Glutamatergic neuron (in vitro differentiated cells): ENCODE results near the gene SLIT3. TPM values are rescaled to one million over a fixed set of nuclear protein-coding genes. Genes with fewer than 3 reads are reported as not detected.

Source experiments
- DNase-seq: peaks from one replicate; pipeline ENCODE4 v3.0.0; 2022
- H3K27ac Mint-ChIP-seq: one replicate; pipeline ENCODE4 v1.8.0; 2020; ENCODE audit warnings: mild to moderate bottlenecking, mixed read lengths, inconsistent platforms; ENCODE audit not compliant: unreplicated experiment
- H3K27me3 Mint-ChIP-seq: one replicate; pipeline ENCODE4 v1.8.0; 2020; ENCODE audit warnings: mild to moderate bottlenecking, moderate library complexity, mixed read lengths, inconsistent platforms; ENCODE audit not compliant: unreplicated experiment
- H3K36me3 Mint-ChIP-seq: one replicate; pipeline ENCODE4 v1.8.0; 2020; ENCODE audit warnings: mild to moderate bottlenecking, mixed read lengths, inconsistent platforms; ENCODE audit not compliant: unreplicated experiment
- H3K4me1 Mint-ChIP-seq: one replicate; pipeline ENCODE4 v1.8.0; 2020; ENCODE audit warnings: mild to moderate bottlenecking, low read depth, mixed read lengths, inconsistent platforms; ENCODE audit not compliant: unreplicated experiment
- H3K4me3 Mint-ChIP-seq: one replicate; pipeline ENCODE4 v1.8.0; 2020; ENCODE audit warnings: mild to moderate bottlenecking, mixed read lengths, inconsistent platforms; ENCODE audit not compliant: unreplicated experiment
- H3K9me3 Mint-ChIP-seq: one replicate; pipeline ENCODE4 v1.8.0; 2020; ENCODE audit warnings: mild to moderate bottlenecking, moderate library complexity, mixed read lengths, inconsistent platforms; ENCODE audit not compliant: unreplicated experiment
- total RNA-seq: library from RNA; stranded (reverse); fragmentation: NEBNext Ultra II Directional; extraction: Animal tissue kit (Norgen Biotek cat#: 25700); gene quantifications from one replicate; pipeline ENCODE4 v1.2.1, GENCODE V29; 2021; ENCODE audit not compliant: unreplicated experiment
- TF ChIP-seq, protein P1 (sequence below): fragments of 200-600 bp; sonication (generic); IDR thresholded peaks from one replicate; pipeline ENCODE4 v1.5.0; 2021; ENCODE audit not compliant: partially characterized antibody, unreplicated experiment

Gene SLIT3
- total RNA-seq, 1 donor from 2014 or later = 11.5 TPM

DNA sequence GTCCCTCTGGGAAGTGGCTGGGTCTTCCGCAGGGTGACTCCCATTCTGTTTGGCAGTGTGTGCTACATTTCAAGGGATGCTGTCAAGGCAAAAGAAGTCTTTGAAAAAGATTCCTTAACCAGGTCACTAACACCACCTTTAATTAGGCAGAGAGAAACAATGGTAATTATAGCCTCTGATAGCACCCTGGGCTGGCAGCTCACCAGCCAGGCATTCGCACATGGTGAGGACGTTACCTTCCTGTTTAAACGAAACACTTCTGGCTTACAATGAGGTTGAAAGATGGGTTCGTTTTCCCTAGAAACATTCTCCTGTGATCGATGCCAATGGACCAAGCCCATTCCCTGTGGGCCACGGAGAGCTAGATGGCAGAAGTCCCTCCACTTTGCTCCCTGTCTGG, 491.7 kb downstream of the SLIT3 start:
- no peak overlapping the region for H3K27ac Mint-ChIP-seq
- DNase-seq = no peak
- peaks cover 2% of the 10 kb centered on the region for H3K9me3 Mint-ChIP-seq
- peaks cover 1% of the 10 kb centered on the region for H3K27me3 Mint-ChIP-seq
- no peaks in the 10 kb centered on the region for H3K36me3 Mint-ChIP-seq
- H3K4me1 Mint-ChIP-seq = peaks cover 17% of the 10 kb centered on the region
- TF ChIP-seq, protein P1, sequence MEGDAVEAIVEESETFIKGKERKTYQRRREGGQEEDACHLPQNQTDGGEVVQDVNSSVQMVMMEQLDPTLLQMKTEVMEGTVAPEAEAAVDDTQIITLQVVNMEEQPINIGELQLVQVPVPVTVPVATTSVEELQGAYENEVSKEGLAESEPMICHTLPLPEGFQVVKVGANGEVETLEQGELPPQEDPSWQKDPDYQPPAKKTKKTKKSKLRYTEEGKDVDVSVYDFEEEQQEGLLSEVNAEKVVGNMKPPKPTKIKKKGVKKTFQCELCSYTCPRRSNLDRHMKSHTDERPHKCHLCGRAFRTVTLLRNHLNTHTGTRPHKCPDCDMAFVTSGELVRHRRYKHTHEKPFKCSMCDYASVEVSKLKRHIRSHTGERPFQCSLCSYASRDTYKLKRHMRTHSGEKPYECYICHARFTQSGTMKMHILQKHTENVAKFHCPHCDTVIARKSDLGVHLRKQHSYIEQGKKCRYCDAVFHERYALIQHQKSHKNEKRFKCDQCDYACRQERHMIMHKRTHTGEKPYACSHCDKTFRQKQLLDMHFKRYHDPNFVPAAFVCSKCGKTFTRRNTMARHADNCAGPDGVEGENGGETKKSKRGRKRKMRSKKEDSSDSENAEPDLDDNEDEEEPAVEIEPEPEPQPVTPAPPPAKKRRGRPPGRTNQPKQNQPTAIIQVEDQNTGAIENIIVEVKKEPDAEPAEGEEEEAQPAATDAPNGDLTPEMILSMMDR = no peak
- H3K4me3 Mint-ChIP-seq = peak overlapping the region; percentile 39

DNA sequence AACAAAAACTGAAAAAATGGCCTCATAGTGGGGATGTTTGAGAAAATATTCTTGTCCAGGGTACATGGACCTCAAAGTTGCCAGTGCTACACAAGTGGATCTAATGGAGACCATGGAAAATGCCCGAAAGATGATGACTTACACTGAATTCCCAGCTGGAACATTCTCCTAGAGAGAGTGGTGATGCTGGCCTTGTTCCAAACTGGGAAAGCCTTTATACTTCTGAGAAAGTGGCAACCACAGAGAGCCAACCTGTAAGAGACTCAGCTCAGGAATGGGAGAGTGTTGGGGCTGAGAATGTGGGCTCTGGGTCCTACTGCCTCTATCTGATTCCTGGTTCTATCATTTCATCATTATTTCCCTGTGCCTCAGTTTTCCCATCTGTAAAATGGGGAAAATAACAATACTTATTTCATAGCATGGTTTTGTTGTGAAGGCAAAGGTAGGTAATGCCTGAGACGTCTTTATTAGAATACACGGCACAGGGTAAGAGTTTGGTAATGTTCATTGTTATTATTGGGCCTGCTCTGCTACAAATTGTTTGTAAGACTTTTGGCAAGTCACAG, 492.8 kb downstream of the SLIT3 start:
- Mint-ChIP-seq H3K27ac (no peak overlapping the region), H3K36me3 (no peaks in the 10 kb centered on the region), H3K27me3 (peaks cover 1% of the 10 kb centered on the region), H3K4me1 (peaks cover 17% of the 10 kb centered on the region), H3K4me3 (no peak overlapping the region), H3K9me3 (peaks cover 2% of the 10 kb centered on the region)
- no peak for DNase-seq
- TF ChIP-seq, protein P1 = no peak

DNA sequence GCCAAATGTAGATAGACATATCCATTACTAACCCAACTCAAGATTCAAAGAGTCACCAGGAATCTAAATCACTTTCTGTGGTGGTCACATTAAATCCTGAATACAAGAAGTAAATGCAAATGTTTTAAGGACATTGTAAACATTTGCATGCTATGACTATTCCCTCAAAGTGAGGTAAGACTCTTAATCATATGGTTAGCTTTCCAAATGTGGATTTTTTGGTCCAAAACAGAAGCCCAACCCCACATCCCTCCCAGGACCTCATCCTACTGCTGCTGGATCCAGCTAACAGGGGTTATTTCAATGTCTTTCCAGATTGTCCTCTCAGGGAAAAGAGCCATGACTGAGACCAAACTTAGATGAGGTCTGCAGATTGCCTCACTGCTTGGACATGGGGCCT, 493.7 kb downstream of the SLIT3 start:
- H3K9me3 Mint-ChIP-seq = peaks cover 2% of the 10 kb centered on the region
- H3K27me3 Mint-ChIP-seq = peaks cover 1% of the 10 kb centered on the region
- TF ChIP-seq, protein P1 = no peak
- peaks cover 17% of the 10 kb centered on the region for H3K4me1 Mint-ChIP-seq
- no peak overlapping the region for H3K4me3 Mint-ChIP-seq
- no peaks in the 10 kb centered on the region for H3K36me3 Mint-ChIP-seq
- no peak for DNase-seq
- H3K27ac Mint-ChIP-seq = no peak overlapping the region

DNA sequence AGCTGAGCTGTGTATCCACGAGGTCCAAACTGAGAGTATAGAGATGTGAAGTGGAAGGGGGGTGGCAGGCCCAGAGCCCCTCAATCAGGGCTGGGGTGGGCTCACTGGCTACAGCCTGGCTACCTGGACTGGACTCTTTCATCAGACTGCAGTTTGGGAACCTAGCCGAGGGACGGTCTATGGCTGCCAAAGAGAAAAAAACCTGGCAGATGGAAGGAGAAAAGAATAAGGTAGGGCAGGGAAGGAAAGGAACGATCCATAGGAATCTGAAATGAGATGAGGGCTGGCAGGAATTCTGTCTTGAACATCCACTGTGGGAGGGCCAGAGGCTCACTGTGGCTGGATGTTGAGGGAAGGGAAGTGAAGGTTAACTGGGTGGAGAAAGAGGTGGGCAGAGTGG, 497.4 kb downstream of the SLIT3 start:
- H3K9me3 Mint-ChIP-seq = no peaks in the 10 kb centered on the region
- H3K27me3 Mint-ChIP-seq = peaks cover 5% of the 10 kb centered on the region
- no peak overlapping the region for H3K27ac Mint-ChIP-seq
- no peaks in the 10 kb centered on the region for H3K36me3 Mint-ChIP-seq
- H3K4me1 Mint-ChIP-seq = peaks cover 19% of the 10 kb centered on the region
- no peak for DNase-seq
- no peak overlapping the region for H3K4me3 Mint-ChIP-seq
- TF ChIP-seq, protein P1 = no peak

DNA sequence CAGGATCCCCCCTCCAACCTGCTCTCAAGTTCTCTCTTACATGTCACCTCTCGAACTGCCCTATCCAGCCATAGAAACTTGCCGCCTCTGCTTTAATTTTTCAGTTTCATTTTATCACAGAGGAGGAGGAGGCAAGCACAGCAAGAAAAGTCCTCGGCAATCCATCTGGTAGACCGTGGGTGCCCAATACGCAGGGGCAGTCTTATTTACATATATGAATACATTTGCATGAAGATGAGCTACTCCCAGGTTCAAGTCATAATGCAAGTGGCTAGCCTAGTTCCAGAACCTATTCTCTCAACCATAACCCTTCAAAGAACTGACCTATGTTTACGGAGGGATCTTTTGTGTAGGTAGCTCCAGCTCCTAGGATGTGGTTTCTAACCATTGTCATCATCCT, 498.6 kb downstream of the SLIT3 start:
- Mint-ChIP-seq H3K4me3 (no peak overlapping the region), H3K9me3 (peaks cover 2% of the 10 kb centered on the region), H3K27me3 (peaks cover 5% of the 10 kb centered on the region), H3K36me3 (no peaks in the 10 kb centered on the region), H3K27ac (no peak overlapping the region), H3K4me1 (peaks cover 17% of the 10 kb centered on the region)
- no peak for DNase-seq
- TF ChIP-seq, protein P1 = no peak
